HG03135 (cell line): ENCODE measurements around the gene OR4M1.
"Not testable (repeated sequence)": the region's sequence is repeated elsewhere in the genome, so short reads cannot be mapped to it uniquely, and the experiment has no call there.

Experiments used
- ATAC-seq: cut with Tn5 transposase; IDR thresholded peaks from one replicate; pipeline ENCODE4 v1.9.1; 2021; ENCODE audit warnings: mild to moderate bottlenecking, moderate library complexity; ENCODE audit not compliant: unreplicated experiment

The OR4M1 gene

GRCh38 chr14:19773204-19773603, at the start of gene OR4M1:
OR4M1 (plus strand) TSS chr14:19773504; CDS start chr14:19780323, 6,819 bp downstream.
- ATAC-seq, result not testable (repeated sequence)

DNA sequence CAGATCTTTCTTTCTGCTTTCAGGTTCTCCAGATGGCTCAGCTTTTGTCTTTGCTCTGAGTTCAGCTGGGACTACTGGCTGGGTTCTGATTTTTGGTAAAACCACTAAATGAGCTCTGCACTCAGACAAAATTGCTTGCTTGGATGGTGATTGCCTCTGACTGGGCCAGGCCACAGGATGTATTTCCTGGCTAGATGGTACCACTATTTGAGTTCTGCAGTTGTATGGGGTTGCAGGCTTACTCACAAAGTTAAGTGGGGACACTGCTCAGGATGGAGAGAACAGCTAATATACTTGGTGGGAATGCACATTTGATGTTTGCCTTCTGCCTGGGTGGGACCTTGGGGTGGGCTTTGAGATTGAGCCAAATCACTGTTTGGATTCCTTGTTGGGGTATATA, 43.9 kb upstream of the OR4M1 start:
- no peak for ATAC-seq

DNA sequence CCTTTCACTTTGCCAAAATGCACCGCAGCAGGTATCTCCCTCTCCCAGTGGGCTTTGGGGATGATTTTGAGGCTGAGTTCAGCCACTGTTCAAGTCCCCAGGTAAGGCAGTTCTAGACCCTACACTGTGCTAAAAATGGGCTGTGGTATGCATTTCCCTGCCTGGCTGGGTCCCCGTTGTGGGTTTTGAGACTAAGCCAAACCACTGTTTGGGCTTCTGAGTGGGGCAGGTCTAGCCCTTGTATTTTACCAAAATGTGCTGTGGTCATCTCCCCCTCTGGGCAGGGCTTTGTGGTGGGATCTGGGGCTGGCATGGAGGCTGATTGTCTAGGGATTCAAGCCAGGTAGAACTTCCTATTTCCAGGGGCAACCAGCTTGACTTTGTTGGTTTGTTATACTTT, 43.5 kb upstream of the OR4M1 start:
- no peak for ATAC-seq

- ATAC-seq, result not testable (repeated sequence)
These were observed 39.4 kb upstream of the OR4M1 start for GRCh38 chr14:19733893-19734292.

DNA sequence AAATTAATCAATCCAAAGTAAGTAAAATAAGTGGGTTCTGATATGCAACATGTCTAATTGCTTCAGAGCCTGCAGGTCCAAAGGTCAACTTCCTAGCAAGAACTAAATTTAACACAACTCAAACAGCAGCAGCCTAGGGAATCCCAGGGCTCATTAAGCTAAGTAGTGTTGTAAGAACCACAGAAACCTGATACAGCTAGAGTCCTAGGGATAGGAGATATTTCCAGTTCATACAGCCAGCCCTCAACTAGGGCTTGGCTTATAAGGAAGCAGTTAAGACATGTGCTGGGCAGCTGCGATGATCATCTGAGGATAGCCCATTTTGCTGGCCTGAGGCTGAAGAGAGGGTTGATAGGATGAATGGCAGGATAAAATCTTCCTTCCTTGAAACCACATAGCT, 30.0 kb upstream of the OR4M1 start, which contains the start of gene OR4Q3:
TSS of gene OR4Q3 (plus strand) at position 316 of the 400 bp plus-strand sequence.
- no peak for ATAC-seq

DNA sequence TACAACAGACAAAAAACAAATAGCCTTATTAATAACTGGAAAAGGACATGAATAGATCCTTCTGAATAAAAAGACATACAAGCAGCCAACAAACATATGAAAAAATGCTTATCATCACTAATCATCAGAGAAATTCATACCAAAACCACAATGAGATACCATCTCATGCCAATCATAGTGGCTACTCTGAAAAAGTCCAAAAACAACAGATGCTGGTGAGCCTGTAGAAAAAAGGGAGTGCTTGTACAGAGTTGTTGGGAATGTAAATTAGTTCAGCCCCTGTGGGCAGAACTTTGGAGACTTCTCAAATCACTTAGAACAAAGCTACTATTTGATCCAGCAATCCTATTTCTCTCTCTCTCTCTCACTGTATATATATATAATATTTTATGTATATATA, 21.0 kb upstream of the OR4M1 start:
- not testable (repeated sequence) for ATAC-seq

DNA sequence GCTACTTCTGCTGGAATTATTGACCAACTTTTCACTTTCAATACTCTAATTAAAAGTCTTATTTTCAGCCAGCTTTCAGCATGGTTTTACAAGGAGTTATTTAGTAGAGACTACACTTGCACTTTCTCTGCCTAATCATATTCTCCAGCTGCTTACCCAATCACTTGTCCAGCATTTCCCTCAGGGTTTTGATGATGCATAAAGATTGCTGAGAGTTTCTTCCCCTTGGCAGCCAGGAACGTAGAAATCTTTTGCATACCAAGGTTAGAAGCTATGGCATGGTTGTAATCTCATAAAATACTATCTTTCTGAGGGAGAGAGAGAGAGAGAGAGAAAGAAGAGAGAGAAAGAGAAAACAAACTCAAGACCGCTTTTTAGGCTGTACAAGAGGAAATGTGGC, 19.1 kb upstream of the OR4M1 start:
- no peak for ATAC-seq

DNA sequence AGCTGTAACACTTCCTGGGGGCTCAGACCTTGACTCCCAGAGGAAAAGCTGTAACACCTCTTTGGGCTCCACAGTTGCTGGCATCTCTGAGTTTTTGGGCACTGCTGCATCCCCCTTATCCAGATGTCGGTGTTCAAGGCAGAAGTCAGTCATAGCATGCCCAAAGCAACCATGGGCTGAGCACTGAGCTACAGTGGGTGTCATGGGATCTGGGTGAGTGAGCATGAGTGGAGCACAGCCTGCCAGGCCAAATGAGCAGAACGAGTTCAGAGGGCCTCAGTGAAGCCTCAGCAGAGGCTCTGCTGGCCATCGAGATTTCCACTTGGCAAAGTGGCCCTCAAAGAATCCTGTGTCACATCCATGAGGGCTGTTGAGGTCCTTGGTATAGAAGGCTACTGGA, 1.8 kb upstream of the OR4M1 start:
- not testable (repeated sequence) for ATAC-seq

GRCh38 chr14:19771895-19772430, 1.3 kb upstream of the OR4M1 start:
- ATAC-seq, result no peak

GRCh38 chr14:19772454-19772853, 850 bp upstream of the OR4M1 start:
- ATAC-seq, result not testable (repeated sequence)

DNA sequence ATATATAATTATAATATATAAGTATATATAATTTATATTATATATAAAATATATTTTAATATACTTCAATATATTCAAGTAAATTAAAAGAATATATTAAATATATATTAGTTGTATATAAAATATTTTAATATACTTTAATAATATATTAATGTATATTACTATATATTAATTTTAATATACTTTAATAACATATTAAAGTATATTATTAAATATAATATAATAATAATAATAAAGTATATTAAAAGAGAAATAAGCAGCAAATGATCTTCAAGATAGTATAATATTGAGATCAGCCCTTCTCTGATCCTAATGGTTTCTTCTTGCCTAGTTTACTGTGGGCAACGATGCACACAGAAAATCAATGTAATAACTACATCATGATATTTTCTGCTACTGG, 2.3 kb downstream of the OR4M1 start:
- ATAC-seq, result no peak

DNA sequence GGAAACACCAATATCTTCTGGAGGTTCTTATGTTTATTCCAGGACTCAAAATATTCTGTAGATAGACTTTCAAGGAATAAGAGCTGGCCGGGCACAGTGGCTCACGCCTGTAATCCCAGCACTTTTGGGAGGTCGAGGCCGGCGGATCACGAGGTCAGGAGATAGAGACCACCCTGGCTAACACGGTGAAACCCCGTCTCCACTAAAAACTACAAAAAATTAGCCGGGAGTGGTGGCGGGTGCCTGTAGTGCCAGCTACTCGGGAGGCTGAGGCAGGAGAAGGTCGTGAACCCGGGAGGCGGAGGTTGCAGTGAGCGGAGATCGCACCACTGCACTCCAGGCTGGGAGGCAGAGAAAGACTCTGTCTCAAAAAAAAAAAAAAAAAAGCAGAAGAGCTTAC, 12.5 kb downstream of the OR4M1 start:
- not testable (repeated sequence) for ATAC-seq

GRCh38 chr14:19787318-19787717, 14.0 kb downstream of the OR4M1 start:
- not testable (repeated sequence) for ATAC-seq

DNA sequence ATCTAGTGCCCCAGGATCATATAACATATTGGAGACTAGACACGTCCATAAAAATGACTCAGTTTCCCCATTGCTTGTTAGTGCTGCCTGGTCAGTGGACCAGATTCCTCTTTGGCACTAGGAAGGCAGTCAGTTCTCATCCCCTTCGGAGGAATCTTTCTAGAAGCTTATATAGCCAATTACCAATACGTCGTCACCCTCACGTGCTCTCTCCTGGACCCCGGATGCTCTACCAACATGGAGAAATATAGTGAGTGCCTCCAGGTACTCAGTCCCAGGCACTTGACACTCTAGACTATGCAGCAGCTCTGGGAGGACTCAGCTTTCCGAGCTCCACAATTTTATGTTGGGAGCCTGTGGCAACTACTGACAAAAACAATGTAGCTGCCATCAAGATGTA, 14.8 kb downstream of the OR4M1 start:
- ATAC-seq, result not testable (repeated sequence)

- not testable (repeated sequence) for ATAC-seq
These were observed 23.3 kb downstream of the OR4M1 start for GRCh38 chr14:19796520-19797108.

GRCh38 chr14:19799880-19800279, 26.6 kb downstream of the OR4M1 start:
- ATAC-seq, result no peak

DNA sequence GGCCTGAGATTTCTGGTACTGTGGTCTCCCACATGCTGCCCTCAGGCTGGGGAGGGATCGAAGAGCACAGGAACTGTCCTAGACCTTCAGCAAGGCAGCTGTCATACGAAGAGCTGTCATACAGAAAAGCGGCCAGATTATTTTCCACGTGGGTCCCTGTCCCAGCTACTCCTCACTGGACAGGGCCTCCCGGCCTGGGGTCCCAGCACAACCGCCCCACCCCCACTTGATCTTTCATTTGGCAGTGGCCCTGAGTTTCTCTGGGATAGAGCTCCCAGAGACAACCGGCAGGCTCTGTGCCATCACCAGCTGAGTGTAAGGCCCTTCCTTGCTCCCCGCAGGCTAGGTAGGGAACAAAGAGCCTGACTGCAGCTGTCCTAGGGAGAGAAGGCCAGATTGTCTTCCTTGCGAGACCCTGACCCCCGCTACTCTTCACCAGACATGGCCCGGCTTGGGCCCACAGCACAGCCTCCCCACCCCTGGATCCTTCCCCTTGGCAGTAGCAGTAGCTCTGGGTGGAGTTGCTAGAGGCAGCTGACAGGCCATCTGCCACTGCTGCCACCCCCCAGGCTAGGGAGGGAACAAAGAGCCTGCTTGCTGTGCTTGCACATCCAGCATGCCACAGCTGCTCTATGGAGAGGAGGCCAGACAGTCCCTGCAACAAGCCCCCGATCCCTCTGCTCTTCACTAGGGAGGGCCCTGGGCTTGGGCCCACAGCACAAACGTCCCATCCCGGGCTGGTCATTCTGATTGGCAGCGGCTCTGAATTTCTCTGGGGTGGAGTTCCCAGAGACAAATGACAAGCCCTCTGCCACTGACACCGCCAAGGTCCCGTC, 27.2 kb downstream of the OR4M1 start:
- ATAC-seq, result no peak

DNA sequence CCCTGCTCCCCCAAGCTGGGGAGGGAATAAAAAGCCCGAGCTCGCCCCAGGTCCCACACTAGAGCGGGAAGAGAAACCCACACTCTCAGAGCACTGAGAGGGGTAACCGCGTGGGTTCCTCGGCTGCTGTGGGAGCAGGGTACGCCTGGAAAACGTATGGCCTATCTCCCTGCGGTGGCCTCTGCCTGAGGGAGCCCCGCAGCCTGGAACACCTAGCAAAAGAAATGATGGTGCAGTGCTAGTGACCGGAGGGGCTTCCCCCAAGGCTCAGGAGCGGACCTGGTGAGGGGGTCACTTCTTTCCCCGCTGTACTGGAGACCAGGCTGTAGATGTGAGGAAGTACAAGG, 27.8 kb downstream of the OR4M1 start:
- ATAC-seq, result no peak

DNA sequence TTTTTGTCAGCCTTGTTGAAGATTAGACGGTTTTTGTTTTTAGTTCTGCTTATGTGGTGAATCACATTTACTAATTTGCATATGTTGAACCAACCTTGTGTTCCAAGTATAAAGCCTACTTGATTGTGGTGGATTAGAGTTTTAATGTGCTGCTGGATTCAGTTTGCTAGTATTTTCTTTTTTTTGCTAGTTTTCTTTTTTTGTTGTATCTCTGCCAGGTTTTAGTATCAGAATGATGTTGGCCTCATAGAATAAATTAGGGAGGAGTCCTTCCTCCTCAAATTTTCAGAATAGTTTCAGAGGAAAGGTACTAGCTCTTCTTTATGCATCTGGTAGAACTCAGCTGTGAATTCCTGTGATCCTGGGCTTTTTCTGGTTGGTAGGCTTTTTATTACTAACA, 30.2 kb downstream of the OR4M1 start, which contains the start of gene OR4N2:
TSS of gene OR4N2 (plus strand) at position 301 of the 400 bp plus-strand sequence. CDS start 23,679 bp downstream, outside the sequence.
- ATAC-seq, result not testable (repeated sequence)

DNA sequence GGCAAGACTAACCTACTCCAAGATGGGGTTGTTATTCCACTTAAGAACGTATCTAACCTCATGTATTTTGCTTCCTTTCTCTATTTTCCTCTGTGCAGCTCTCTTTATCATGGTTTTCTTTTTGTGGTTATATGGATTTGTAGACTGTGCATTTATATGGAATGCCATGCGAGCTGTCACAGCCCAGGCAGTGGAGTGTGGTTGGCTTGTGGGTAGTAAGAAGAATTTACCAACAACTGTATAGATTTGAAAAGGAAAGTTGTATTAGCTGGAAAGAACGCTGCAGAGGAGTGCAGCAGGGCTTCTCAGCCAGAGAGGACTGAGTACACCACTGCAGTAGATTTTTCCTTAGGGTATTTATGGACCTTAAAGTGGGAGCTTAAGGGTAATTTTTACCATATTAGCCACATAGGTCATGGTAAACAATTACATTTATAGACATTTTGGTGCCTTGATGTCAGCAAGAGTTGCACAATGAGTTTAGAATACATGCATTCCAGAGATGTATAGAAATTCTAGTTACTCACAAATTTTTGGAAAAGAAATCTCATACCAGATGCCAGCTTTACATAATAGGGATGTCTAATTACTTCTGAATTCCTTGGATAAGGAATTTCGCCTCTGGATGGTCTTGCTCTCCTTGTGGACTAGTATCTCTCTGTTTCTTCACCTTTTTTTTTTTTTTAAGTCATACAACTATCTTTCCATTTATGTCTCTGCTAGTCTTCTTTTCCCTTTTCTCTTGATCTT, 40.0 kb downstream of the OR4M1 start:
- ATAC-seq, result not testable (repeated sequence)

GRCh38 chr14:19819879-19820278, 46.6 kb downstream of the OR4M1 start:
- ATAC-seq, result not testable (repeated sequence)
